ENCODE measurements around the gene LTBP2.

LTBP2 gene

GRCh38 chr14:74570696-74571095 lies 41.3 kb downstream of the LTBP2 start:
- Mint-ChIP-seq H3K4me1 (ENCODE audit: low read depth) (peaks cover 39% of the 10 kb centered on the region), H3K27me3 (peaks cover 15% of the 10 kb centered on the region), H3K27ac (no peak overlapping the region), H3K4me3 (no peak overlapping the region), H3K9me3 (no peaks in the 10 kb centered on the region), H3K36me3 (ENCODE audit: low read depth) (no peaks in the 10 kb centered on the region)
- DNase-seq = no peak

GRCh38 chr14:74569806-74570591 lies 42.0 kb downstream of the LTBP2 start:
- H3K9me3 Mint-ChIP-seq = no peaks in the 10 kb centered on the region
- no peak overlapping the region for H3K4me3 Mint-ChIP-seq
- no peak overlapping the region for H3K27ac Mint-ChIP-seq

GRCh38 chr14:74569387-74569786 lies 42.6 kb downstream of the LTBP2 start:
- peaks cover 32% of the 10 kb centered on the region for H3K4me1 Mint-ChIP-seq (ENCODE audit: low read depth)

More at GRCh38 chr14:74569806-74570591, 42.0 kb downstream of the LTBP2 start:
- no peak for DNase-seq
- Mint-ChIP-seq H3K36me3 (ENCODE audit: low read depth) (no peaks in the 10 kb centered on the region), H3K4me1 (ENCODE audit: low read depth) (peaks cover 38% of the 10 kb centered on the region), H3K27me3 (peaks cover 15% of the 10 kb centered on the region)

GRCh38 chr14:74568911-74569310 lies 43.1 kb downstream of the LTBP2 start:
- no peak for DNase-seq
- Mint-ChIP-seq H3K4me3 (no peak overlapping the region), H3K4me1 (ENCODE audit: low read depth) (peaks cover 27% of the 10 kb centered on the region), H3K9me3 (no peaks in the 10 kb centered on the region), H3K36me3 (ENCODE audit: low read depth) (no peaks in the 10 kb centered on the region), H3K27me3 (peaks cover 15% of the 10 kb centered on the region), H3K27ac (no peak overlapping the region)

More at GRCh38 chr14:74569387-74569786, 42.6 kb downstream of the LTBP2 start:
- Mint-ChIP-seq H3K4me3 (no peak overlapping the region), H3K27ac (no peak overlapping the region), H3K27me3 (peaks cover 15% of the 10 kb centered on the region), H3K9me3 (no peaks in the 10 kb centered on the region), H3K36me3 (ENCODE audit: low read depth) (no peaks in the 10 kb centered on the region)
- DNase-seq = no peak

- peaks cover 10% of the 10 kb centered on the region for H3K27me3 Mint-ChIP-seq
- H3K4me1 Mint-ChIP-seq (ENCODE audit: low read depth) = peaks cover 21% of the 10 kb centered on the region
- H3K9me3 Mint-ChIP-seq = no peaks in the 10 kb centered on the region
- H3K4me3 Mint-ChIP-seq = no peak overlapping the region
- DNase-seq = no peak
- no peak overlapping the region for H3K27ac Mint-ChIP-seq
- H3K36me3 Mint-ChIP-seq (ENCODE audit: low read depth) = no peaks in the 10 kb centered on the region
Measured at GRCh38 chr14:74568380-74568649, 43.7 kb downstream of the LTBP2 start.

DNA sequence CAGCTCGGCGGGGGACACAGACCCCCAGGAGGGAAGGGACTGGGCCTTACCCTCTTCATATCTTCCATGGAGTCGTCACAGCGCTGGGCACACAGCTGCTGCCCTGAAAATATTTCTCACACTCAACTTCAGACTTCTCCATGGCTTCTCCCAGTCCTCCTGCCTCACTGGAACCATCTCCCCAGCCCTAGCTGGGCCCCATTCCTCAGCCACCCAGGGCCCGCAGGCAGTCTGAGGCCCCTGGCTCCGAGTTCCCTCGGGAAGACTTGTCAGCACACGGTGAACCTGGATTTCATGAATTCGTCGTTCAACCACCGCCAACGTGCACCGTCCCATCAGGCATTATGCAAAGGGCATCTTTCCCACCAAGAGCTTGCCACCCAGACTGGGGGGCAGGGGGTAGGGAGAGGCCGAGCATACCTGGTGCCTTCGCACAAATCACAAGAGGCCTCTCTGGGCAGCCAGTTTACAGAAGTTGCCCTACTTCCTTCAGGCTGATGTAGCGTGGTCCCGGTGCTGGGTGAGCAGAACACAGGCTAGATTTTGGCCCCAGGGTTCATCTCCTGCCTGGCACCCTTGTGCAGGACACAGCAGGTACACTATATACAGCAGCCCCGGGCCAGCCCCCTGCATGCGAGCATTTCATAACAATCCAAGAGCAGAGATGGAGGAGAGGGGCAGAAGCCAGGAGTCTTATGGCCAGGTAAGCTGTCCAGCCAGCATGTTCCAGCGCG lies 44.2 kb downstream of the LTBP2 start:
- peaks cover 10% of the 10 kb centered on the region for H3K27me3 Mint-ChIP-seq
- H3K27ac Mint-ChIP-seq = no peak overlapping the region
- H3K9me3 Mint-ChIP-seq = no peaks in the 10 kb centered on the region
- H3K4me1 Mint-ChIP-seq (ENCODE audit: low read depth) = peaks cover 16% of the 10 kb centered on the region
- H3K4me3 Mint-ChIP-seq = no peak overlapping the region
- H3K36me3 Mint-ChIP-seq (ENCODE audit: low read depth) = no peaks in the 10 kb centered on the region
- DNase-seq = no peak

GRCh38 chr14:74567219-74567618 lies 44.8 kb downstream of the LTBP2 start:
- no peaks in the 10 kb centered on the region for H3K36me3 Mint-ChIP-seq (ENCODE audit: low read depth)
- H3K4me3 Mint-ChIP-seq = no peak overlapping the region
- no peak overlapping the region for H3K27ac Mint-ChIP-seq
- DNase-seq = no peak
- no peaks in the 10 kb centered on the region for H3K9me3 Mint-ChIP-seq
- H3K27me3 Mint-ChIP-seq = peaks cover 10% of the 10 kb centered on the region
- H3K4me1 Mint-ChIP-seq (ENCODE audit: low read depth) = peaks cover 11% of the 10 kb centered on the region

GRCh38 chr14:74566174-74567141 lies 45.6 kb downstream of the LTBP2 start:
- no peak for DNase-seq
- Mint-ChIP-seq H3K27me3 (peaks cover 10% of the 10 kb centered on the region), H3K9me3 (no peaks in the 10 kb centered on the region), H3K4me3 (no peak overlapping the region), H3K27ac (no peak overlapping the region), H3K36me3 (ENCODE audit: low read depth) (no peaks in the 10 kb centered on the region), H3K4me1 (ENCODE audit: low read depth) (peaks cover 3% of the 10 kb centered on the region)

- Mint-ChIP-seq H3K27ac (no peak overlapping the region), H3K9me3 (no peaks in the 10 kb centered on the region), H3K36me3 (ENCODE audit: low read depth) (no peaks in the 10 kb centered on the region), H3K4me3 (no peak overlapping the region), H3K27me3 (peaks cover 3% of the 10 kb centered on the region), H3K4me1 (ENCODE audit: low read depth) (no peaks in the 10 kb centered on the region)
- no peak for DNase-seq
Measured at GRCh38 chr14:74563586-74564159, 48.4 kb downstream of the LTBP2 start.

- Mint-ChIP-seq H3K4me1 (ENCODE audit: low read depth) (no peaks in the 10 kb centered on the region), H3K4me3 (no peak overlapping the region), H3K9me3 (no peaks in the 10 kb centered on the region), H3K27ac (no peak overlapping the region), H3K36me3 (ENCODE audit: low read depth) (no peaks in the 10 kb centered on the region), H3K27me3 (peaks cover 3% of the 10 kb centered on the region)
- DNase-seq = no peak
Measured at GRCh38 chr14:74563233-74563585, 48.8 kb downstream of the LTBP2 start.

DNA sequence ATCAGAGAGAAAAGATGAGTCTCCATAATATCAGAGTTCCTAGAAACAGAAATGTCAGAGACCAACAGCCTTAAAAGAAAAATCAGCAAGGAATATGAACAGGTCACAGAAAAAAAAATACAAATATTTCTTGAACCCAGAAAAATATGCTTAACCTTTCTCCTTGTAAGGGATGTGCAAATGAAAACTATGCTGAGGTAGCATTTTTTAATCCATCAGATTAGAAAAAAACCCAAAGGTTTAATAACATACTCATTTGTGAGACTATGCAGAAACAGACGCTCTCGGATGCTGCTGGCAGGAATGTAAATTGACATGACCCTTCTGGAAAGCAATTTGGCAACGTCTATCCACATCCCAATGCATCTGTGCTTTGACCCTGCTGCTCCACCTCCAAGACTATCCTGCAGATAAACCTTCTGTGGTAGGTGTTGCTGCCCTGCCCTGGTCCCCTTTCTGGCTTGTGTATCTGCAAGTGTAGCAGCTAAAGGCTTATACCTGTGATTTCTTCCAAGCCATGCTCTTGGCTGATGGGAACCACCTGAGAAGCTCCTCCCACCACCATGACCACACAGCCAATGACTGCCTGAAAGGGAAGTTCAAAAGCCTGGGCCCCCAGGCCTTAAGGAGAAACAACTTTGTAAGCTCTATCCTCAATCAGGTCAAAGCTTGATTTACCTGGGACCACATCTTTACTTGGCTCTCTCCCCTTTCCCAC lies 49.4 kb downstream of the LTBP2 start:
- Mint-ChIP-seq H3K9me3 (no peaks in the 10 kb centered on the region), H3K4me3 (no peak overlapping the region), H3K36me3 (ENCODE audit: low read depth) (no peaks in the 10 kb centered on the region), H3K27me3 (no peaks in the 10 kb centered on the region), H3K27ac (no peak overlapping the region), H3K4me1 (ENCODE audit: low read depth) (no peaks in the 10 kb centered on the region)
- no peak for DNase-seq

DNA sequence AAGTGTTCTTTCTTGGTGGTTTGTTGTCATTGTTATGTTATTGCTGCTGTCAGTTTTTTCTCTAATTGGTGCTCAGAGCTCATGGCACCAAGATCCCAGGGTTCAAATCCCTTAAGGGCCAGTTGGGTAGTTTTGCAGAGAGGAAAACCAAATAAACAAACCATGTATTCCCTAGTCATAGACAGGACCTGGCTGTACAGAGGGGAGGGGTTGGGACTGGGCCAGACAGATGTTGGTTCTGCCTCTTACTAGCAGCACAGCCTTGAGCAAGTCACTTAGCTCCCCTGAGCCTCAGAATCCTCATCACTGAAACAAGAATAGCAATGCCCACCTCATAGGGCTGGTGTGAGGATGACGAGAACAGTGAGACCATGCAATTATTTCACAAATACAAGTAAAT lies 53.4 kb downstream of the LTBP2 start:
- Mint-ChIP-seq H3K27me3 (no peaks in the 10 kb centered on the region), H3K36me3 (ENCODE audit: low read depth) (no peaks in the 10 kb centered on the region), H3K27ac (no peak overlapping the region), H3K9me3 (no peaks in the 10 kb centered on the region), H3K4me3 (no peak overlapping the region), H3K4me1 (ENCODE audit: low read depth) (no peaks in the 10 kb centered on the region)
- no peak for DNase-seq

- Mint-ChIP-seq H3K9me3 (no peaks in the 10 kb centered on the region), H3K4me3 (no peak overlapping the region), H3K27me3 (no peaks in the 10 kb centered on the region), H3K36me3 (ENCODE audit: low read depth) (no peaks in the 10 kb centered on the region), H3K27ac (no peak overlapping the region), H3K4me1 (ENCODE audit: low read depth) (no peaks in the 10 kb centered on the region)
- DNase-seq = no peak
Measured at GRCh38 chr14:74557691-74558090, 54.3 kb downstream of the LTBP2 start.

All from activated T-cell treated with anti-CD3 and anti-CD28 coated beads, Interleukin-2, amount 50 U/mL, for 24 hours (primary cell).